Neural cell (in vitro differentiated cells): ENCODE results near the gene E2F4. TPM values are rescaled to one million over a fixed set of nuclear protein-coding genes. Genes with fewer than 3 reads are reported as not detected.

Source experiments
- H2AFZ ChIP-seq: fragments of 200-600, 300-800 bp; sonication (generic), shearing (Covaris generic); 2 replicates; pipeline ENCODE4 v1.6.0; 2014; ENCODE audit warnings: low read depth, mild to moderate bottlenecking, antibody characterized with exemption, low read length, moderate library complexity
- H3F3A ChIP-seq: fragments of 200-600 bp; shearing (Covaris generic); 2 replicates; pipeline ENCODE4 v1.6.1; 2016; ENCODE audit warnings: mild to moderate bottlenecking, moderate library complexity, mixed read lengths, antibody characterized with exemption, low read length; ENCODE audit not compliant: insufficient read depth, poor library complexity, severe bottlenecking
- H3K27ac ChIP-seq: fragments of 200-600, 300-800 bp; sonication (generic), shearing (Covaris generic); 2 replicates; pipeline ENCODE4 v1.5.1; 2014; ENCODE audit warnings: mild to moderate bottlenecking, low read length, moderate library complexity
- H3K27me3 ChIP-seq: fragments of 300-800, 200-600 bp; sonication (generic), shearing (Covaris generic); 2 replicates; pipeline ENCODE4 v1.6.0; 2014; ENCODE audit warnings: mild to moderate bottlenecking, low read depth, low read length, moderate library complexity; ENCODE audit not compliant: insufficient read depth
- H3K36me3 ChIP-seq: fragments of 300-800, 200-600 bp; sonication (generic), shearing (Covaris generic); 2 replicates; pipeline ENCODE4 v1.5.1; 2014; ENCODE audit warnings: mild to moderate bottlenecking, antibody characterized with exemption, low read length, moderate library complexity; ENCODE audit not compliant: insufficient read depth
- H3K4me2 ChIP-seq: fragments of 300-800, 200-600 bp; sonication (generic), shearing (Covaris generic); 2 replicates; pipeline ENCODE4 v1.6.0; 2014; ENCODE audit warnings: mild to moderate bottlenecking, low read length
- H3K4me3 ChIP-seq: fragments of 300-800, 200-600 bp; sonication (generic), shearing (Covaris generic); 2 replicates; pipeline ENCODE4 v1.5.1; 2014; ENCODE audit warnings: mild to moderate bottlenecking, low read length, moderate library complexity
- H3K79me2 ChIP-seq: fragments of 200-600 bp; shearing (Covaris generic); replicated peaks from 2 replicates; pipeline ENCODE4 v1.6.0; 2014; ENCODE audit warnings: mild to moderate bottlenecking, low read length, moderate library complexity; ENCODE audit not compliant: insufficient read depth
- H3K9ac ChIP-seq: fragments of 300-800, 200-600 bp; sonication (generic), shearing (Covaris generic); 2 replicates; pipeline ENCODE4 v1.6.1; 2016; ENCODE audit warnings: mild to moderate bottlenecking, low read length, mixed read lengths
- H3K9me2 ChIP-seq: fragments of 200-600 bp; shearing (Covaris generic); 2 replicates; pipeline ENCODE4 v1.6.1; 2016; ENCODE audit warnings: mild to moderate bottlenecking, low read length, mixed read lengths; ENCODE audit not compliant: insufficient read depth
- H3K9me3 ChIP-seq: fragments of 200-600, 300-800 bp; sonication (generic), shearing (Covaris generic); 2 replicates; pipeline ENCODE4 v1.6.1; 2016; ENCODE audit warnings: mild to moderate bottlenecking, mixed run types, low read length, moderate library complexity, mixed read lengths
- H4K20me1 ChIP-seq: fragments of 200-600 bp; shearing (Covaris generic); 2 replicates; pipeline ENCODE4 v1.6.1; 2016; ENCODE audit warnings: mild to moderate bottlenecking, mixed run types; ENCODE audit not compliant: insufficient read depth
- EP300 ChIP-seq: fragments of 450-650 bp; conservative IDR thresholded peaks from 2 replicates; pipeline ENCODE4 v1.6.1; 2014; ENCODE audit warnings: antibody characterized with exemption, mild to moderate bottlenecking, moderate library complexity; ENCODE audit not compliant: poor library complexity, severe bottlenecking
- EZH2 ChIP-seq: fragments of 200-600, 300-800 bp; shearing (Covaris generic), sonication (generic); IDR thresholded peaks from 2 replicates; pipeline ENCODE4 v1.6.1; 2014; ENCODE audit warnings: antibody characterized with exemption, low read length, borderline replicate concordance, mild to moderate bottlenecking; ENCODE audit not compliant: insufficient read depth, poor library complexity, severe bottlenecking
- MXI1 ChIP-seq: fragments of 450-650 bp; conservative IDR thresholded peaks from 2 replicates; pipeline ENCODE4 v1.6.1; 2014; ENCODE audit warnings: antibody characterized with exemption, mild to moderate bottlenecking; ENCODE audit not compliant: poor library complexity, severe bottlenecking
- POLR2AphosphoS5 ChIP-seq: IDR thresholded peaks from 2 replicates; pipeline ENCODE4 v1.6.1; 2012
- RAD21 ChIP-seq: fragments of 450-650 bp; conservative IDR thresholded peaks from 2 replicates; pipeline ENCODE4 v1.6.1; 2014; ENCODE audit warnings: antibody characterized with exemption, mild to moderate bottlenecking, moderate library complexity
- REST ChIP-seq: IDR thresholded peaks from 2 replicates; pipeline ENCODE4 v1.6.1; 2012; ENCODE audit warnings: borderline replicate concordance
- SMC3 ChIP-seq: fragments of 450-650 bp; conservative IDR thresholded peaks from 2 replicates; pipeline ENCODE4 v1.6.1; 2014; ENCODE audit warnings: antibody characterized with exemption, mild to moderate bottlenecking, moderate library complexity; ENCODE audit not compliant: poor library complexity
- TAF1 ChIP-seq: IDR thresholded peaks from 2 replicates; pipeline ENCODE4 v1.6.1; 2012; ENCODE audit warnings: low read depth
- polyA plus RNA-seq: library from polyadenylated mRNA; depleted of rRNA; stranded (reverse); fragments of >200 nt; gene quantifications from 2 replicates; pipeline ENCODE4 v1.2.3, GENCODE V29; 2014
- TF ChIP-seq, protein P1 (sequence below): fragments of 450-650 bp; IDR thresholded peaks from 2 replicates; pipeline ENCODE4 v1.5.1; 2014; ENCODE audit warnings: antibody characterized with exemption, mild to moderate bottlenecking, moderate library complexity; ENCODE audit not compliant: poor library complexity, severe bottlenecking

E2F4 gene
- polyA plus RNA-seq, 1 donor from 2014 or later, result 112 TPM

GRCh38 chr16:67169642-67170167 lies 22.2 kb upstream of the E2F4 start:
- Histone ChIP-seq H4K20me1 (peaks cover 4% of the 10 kb centered on the region), H3K27ac (no peak overlapping the region), H3K9me3 (no peaks in the 10 kb centered on the region), H3K27me3 (peaks cover 94% of the 10 kb centered on the region), H3K4me3 (peak overlapping the region; percentile 52), H2AFZ (no peak overlapping the region), H3K9me2 (no peaks in the 10 kb centered on the region), H3K36me3 (no peaks in the 10 kb centered on the region), H3K9ac (no peak overlapping the region), H3F3A (no peaks in the 10 kb centered on the region), H3K79me2 (no peaks in the 10 kb centered on the region), H3K4me2 (no peak overlapping the region)
- TF ChIP-seq EP300 (no peak), RAD21 (no peak), POLR2AphosphoS5 (no peak)
- TF ChIP-seq, protein P1, sequence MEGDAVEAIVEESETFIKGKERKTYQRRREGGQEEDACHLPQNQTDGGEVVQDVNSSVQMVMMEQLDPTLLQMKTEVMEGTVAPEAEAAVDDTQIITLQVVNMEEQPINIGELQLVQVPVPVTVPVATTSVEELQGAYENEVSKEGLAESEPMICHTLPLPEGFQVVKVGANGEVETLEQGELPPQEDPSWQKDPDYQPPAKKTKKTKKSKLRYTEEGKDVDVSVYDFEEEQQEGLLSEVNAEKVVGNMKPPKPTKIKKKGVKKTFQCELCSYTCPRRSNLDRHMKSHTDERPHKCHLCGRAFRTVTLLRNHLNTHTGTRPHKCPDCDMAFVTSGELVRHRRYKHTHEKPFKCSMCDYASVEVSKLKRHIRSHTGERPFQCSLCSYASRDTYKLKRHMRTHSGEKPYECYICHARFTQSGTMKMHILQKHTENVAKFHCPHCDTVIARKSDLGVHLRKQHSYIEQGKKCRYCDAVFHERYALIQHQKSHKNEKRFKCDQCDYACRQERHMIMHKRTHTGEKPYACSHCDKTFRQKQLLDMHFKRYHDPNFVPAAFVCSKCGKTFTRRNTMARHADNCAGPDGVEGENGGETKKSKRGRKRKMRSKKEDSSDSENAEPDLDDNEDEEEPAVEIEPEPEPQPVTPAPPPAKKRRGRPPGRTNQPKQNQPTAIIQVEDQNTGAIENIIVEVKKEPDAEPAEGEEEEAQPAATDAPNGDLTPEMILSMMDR, result peak; percentile 58

DNA sequence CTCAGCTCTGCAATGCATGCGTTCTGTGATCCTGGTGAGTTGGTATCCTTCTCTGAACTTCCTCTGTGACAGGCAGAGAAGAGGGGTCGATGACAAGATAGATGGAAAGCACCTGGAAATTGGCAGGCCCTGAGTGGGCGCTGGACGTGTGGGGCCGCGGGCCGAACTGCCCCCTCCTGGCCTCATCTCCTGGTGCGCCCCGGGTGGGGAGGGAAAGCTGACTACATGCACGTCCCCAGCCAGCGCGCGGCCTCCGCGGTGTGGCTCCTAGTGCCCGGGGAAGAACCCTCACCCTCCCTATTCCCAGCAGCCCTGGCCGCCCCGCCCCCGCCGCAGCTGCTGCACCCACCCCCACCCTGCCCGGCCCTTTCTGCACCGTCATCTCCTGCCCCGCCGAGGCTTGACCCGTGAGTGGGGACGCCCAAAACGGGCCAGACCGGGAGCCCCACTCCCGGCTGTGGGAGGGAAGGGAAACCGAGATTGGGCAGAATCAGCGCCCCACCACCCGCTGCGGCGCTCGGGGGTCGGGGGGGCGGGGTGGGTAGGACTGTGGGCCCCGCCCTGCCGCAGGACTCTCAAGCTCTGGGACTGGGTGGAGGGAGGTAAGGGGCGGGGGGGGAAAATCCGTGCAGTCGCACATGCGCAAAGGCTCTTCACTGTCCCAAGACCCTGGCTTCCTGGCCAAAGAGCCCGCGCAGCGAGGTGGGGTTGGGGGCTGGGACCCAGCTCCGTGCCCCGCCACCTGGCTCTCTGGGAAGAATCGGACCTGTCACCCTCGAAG lies 21.6 kb upstream of the E2F4 start, which contains the start of gene NOL3:
NOL3 (plus strand) TSS at position 371 of the 781 bp plus-strand sequence.
- H3K36me3 ChIP-seq, result no peaks in the 10 kb centered on the region
- H3K9me2 ChIP-seq, result no peaks in the 10 kb centered on the region
- H3K9ac ChIP-seq, result no peak within 1 kb of the TSS
- no peak within 1 kb of the TSS for H2AFZ ChIP-seq
- no peaks in the 10 kb centered on the region for H3F3A ChIP-seq
- no peak within 1 kb of the TSS for H3K27ac ChIP-seq
- no peaks in the 10 kb centered on the region for H3K9me3 ChIP-seq
- H4K20me1 ChIP-seq, result peaks cover 8% of the 10 kb centered on the region
- peak within 1 kb of the TSS; percentile 52 for H3K4me3 ChIP-seq
- TF ChIP-seq RAD21, result no peak
- no peak for TF ChIP-seq SMC3
- no peak for TF ChIP-seq REST
- no peak for TF ChIP-seq MXI1
- TF ChIP-seq, protein P1, result no peak
- no peak for TF ChIP-seq EP300
- TF ChIP-seq EZH2, result no peak
- no peak for TF ChIP-seq TAF1
- TF ChIP-seq POLR2AphosphoS5, result no peak
- H3K79me2 ChIP-seq, result no peaks in the 10 kb centered on the region
- H3K4me2 ChIP-seq, result no peak within 1 kb of the TSS
- H3K27me3 ChIP-seq, result peaks cover 94% of the 10 kb centered on the region
